NCI-H82 treated with DMSO at 0.1 percent for 48 hours (cell line): ENCODE data around the gene TMEM120A.
A peak's percentile ranks its signal among the peaks of the same experiment; 100 is the strongest.

Experiments
- DNase-seq: peaks from one replicate; lab custom pipeline; 2025; ENCODE audit not compliant: unreplicated experiment; lab: John Stamatoyannopoulos, UW

The TMEM120A gene

GRCh38 chr7:75995996-75996395 lies 1.6 kb upstream of the TMEM120A start:
- DNase-seq, result no peak

- DNase-seq, result no peak
Measured at GRCh38 chr7:75995052-75995471, 667 bp upstream of the TMEM120A start.

- DNase-seq, result peak; percentile 4
Measured at GRCh38 chr7:75993689-75994387, 557 bp downstream of the TMEM120A start.

GRCh38 chr7:75992083-75992755 lies 2.2 kb downstream of the TMEM120A start:
- DNase-seq, result no peak

GRCh38 chr7:75991531-75992082 lies 2.8 kb downstream of the TMEM120A start:
- DNase-seq, result no peak

- no peak for DNase-seq
Measured at GRCh38 chr7:75989500-75990388, 4.7 kb downstream of the TMEM120A start.

- DNase-seq, result no peak
Measured at GRCh38 chr7:75988568-75989499, 5.6 kb downstream of the TMEM120A start.

GRCh38 chr7:75987805-75988567 lies 6.4 kb downstream of the TMEM120A start:
- DNase-seq, result no peak

- no peak for DNase-seq
Measured at GRCh38 chr7:75987026-75987804, 7.2 kb downstream of the TMEM120A start.

GRCh38 chr7:75986147-75986781 lies 8.1 kb downstream of the TMEM120A start:
- DNase-seq, result no peak

- no peak for DNase-seq
Measured at GRCh38 chr7:75985518-75986146, 8.8 kb downstream of the TMEM120A start.

- DNase-seq, result no peak
Measured at GRCh38 chr7:75985009-75985517, 9.3 kb downstream of the TMEM120A start.

GRCh38 chr7:75984130-75985008 lies 10.0 kb downstream of the TMEM120A start:
- DNase-seq, result no peak

- DNase-seq, result no peak
Measured at GRCh38 chr7:75983471-75984129, 10.8 kb downstream of the TMEM120A start.

GRCh38 chr7:75982306-75983064 lies 11.9 kb downstream of the TMEM120A start:
- no peak for DNase-seq
